Fibroblast of pulmonary artery (primary cell): Measurements from ENCODE around the gene DOCK3.

Source experiments
- DNase-seq: peaks from one replicate; pipeline ENCODE4 v3.0.0-alpha.2; 2010; ENCODE audit warnings: low read depth
- H3K4me3 ChIP-seq: replicated peaks from 2 replicates; pipeline ENCODE4 v1.5.1; 2011; ENCODE audit warnings: low read depth, mild to moderate bottlenecking, control low read depth, low read length, moderate library complexity
- TF ChIP-seq, protein P1 (sequence below): IDR thresholded peaks from 2 replicates; pipeline ENCODE4 v1.5.1; 2011; ENCODE audit warnings: mild to moderate bottlenecking, control low read depth, low read length, inconsistent platforms; ENCODE audit errors: missing control alignments

DOCK3 gene

GRCh38 chr3:50695031-50695430 lies 20.3 kb downstream of the DOCK3 start:
- TF ChIP-seq, protein P1, sequence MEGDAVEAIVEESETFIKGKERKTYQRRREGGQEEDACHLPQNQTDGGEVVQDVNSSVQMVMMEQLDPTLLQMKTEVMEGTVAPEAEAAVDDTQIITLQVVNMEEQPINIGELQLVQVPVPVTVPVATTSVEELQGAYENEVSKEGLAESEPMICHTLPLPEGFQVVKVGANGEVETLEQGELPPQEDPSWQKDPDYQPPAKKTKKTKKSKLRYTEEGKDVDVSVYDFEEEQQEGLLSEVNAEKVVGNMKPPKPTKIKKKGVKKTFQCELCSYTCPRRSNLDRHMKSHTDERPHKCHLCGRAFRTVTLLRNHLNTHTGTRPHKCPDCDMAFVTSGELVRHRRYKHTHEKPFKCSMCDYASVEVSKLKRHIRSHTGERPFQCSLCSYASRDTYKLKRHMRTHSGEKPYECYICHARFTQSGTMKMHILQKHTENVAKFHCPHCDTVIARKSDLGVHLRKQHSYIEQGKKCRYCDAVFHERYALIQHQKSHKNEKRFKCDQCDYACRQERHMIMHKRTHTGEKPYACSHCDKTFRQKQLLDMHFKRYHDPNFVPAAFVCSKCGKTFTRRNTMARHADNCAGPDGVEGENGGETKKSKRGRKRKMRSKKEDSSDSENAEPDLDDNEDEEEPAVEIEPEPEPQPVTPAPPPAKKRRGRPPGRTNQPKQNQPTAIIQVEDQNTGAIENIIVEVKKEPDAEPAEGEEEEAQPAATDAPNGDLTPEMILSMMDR: no peak
- DNase-seq: no peak
- no peak overlapping the region for H3K4me3 ChIP-seq

GRCh38 chr3:50696276-50696675 lies 21.5 kb downstream of the DOCK3 start:
- no peak overlapping the region for H3K4me3 ChIP-seq
- no peak for DNase-seq
- TF ChIP-seq, protein P1: no peak

- no peak for DNase-seq
- TF ChIP-seq, protein P1: no peak
- H3K4me3 ChIP-seq: no peak overlapping the region
Observed at GRCh38 chr3:50698269-50698668, 23.5 kb downstream of the DOCK3 start.

DNA sequence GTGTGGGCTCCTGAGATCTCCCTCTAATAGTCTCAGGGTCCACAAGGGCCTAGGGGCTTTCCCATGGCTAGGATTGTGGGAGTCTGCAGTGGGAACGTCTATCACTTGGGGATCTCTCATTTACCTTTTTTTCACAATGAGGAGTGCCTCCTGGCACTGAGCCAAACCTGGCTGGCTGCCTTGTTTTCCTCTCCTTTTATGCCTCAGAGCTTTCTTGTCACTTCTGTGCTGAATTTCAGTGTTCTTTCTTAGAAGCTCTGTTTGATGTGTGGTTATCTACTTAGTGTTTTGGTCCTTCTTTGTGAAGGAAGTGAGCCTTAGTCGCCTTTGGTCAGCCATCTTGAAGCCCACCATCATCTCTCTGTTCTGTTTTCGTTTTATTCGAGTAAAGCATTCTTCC lies 33.9 kb downstream of the DOCK3 start:
- no peak for DNase-seq
- TF ChIP-seq, protein P1: no peak
- no peak overlapping the region for H3K4me3 ChIP-seq

- H3K4me3 ChIP-seq: no peak overlapping the region
- DNase-seq: no peak
Observed at GRCh38 chr3:50714946-50715345, 40.2 kb downstream of the DOCK3 start.

GRCh38 chr3:50724831-50725230 lies 50.1 kb downstream of the DOCK3 start:
- H3K4me3 ChIP-seq: no peak overlapping the region
- no peak for DNase-seq
- TF ChIP-seq, protein P1: no peak

More at GRCh38 chr3:50714946-50715345, 40.2 kb downstream of the DOCK3 start:
- TF ChIP-seq, protein P1: no peak

- no peak overlapping the region for H3K4me3 ChIP-seq
- no peak for DNase-seq
- TF ChIP-seq, protein P1: no peak
Observed at GRCh38 chr3:50734985-50735384, 60.3 kb downstream of the DOCK3 start.
